LNCaP clone FGC (cell line): ENCODE results near the gene PLXNA2.

Experiments
- DNase-seq: peaks from one replicate; pipeline ENCODE4 v3.0.0-alpha.2; 2011; ENCODE audit warnings: low read depth
- H3K4me3 ChIP-seq: 2 replicates; pipeline ENCODE4 v1.5.1; 2011; ENCODE audit warnings: mild to moderate bottlenecking, low read depth, low read length, control low read depth
- TF ChIP-seq, protein P1 (sequence below): IDR thresholded peaks from 2 replicates; pipeline ENCODE4 v1.5.1; 2012; ENCODE audit warnings: mild to moderate bottlenecking; ENCODE audit not compliant: control insufficient read depth, insufficient read depth; ENCODE audit errors: extremely low read depth

PLXNA2 gene

DNA sequence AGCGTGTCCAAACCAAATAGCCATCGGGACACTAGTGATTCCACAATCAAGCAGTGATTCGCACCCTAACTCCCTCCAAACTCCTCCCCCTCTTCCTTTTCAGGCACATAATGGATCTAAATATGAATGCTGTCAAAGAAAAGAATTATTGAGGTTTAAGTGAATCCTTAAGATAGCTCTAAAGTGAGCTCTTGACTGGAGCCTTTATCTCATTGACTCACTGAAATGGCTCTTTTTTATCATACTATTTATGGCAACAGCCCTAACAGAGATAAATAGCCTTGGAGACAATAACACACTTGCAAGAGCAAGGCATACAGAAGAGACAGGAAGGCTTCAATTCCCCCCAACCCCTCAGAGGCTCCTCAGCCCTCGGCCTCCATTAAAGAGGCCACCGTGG lies 143.3 kb downstream of the PLXNA2 start:
- no peak overlapping the region for H3K4me3 ChIP-seq
- TF ChIP-seq, protein P1, sequence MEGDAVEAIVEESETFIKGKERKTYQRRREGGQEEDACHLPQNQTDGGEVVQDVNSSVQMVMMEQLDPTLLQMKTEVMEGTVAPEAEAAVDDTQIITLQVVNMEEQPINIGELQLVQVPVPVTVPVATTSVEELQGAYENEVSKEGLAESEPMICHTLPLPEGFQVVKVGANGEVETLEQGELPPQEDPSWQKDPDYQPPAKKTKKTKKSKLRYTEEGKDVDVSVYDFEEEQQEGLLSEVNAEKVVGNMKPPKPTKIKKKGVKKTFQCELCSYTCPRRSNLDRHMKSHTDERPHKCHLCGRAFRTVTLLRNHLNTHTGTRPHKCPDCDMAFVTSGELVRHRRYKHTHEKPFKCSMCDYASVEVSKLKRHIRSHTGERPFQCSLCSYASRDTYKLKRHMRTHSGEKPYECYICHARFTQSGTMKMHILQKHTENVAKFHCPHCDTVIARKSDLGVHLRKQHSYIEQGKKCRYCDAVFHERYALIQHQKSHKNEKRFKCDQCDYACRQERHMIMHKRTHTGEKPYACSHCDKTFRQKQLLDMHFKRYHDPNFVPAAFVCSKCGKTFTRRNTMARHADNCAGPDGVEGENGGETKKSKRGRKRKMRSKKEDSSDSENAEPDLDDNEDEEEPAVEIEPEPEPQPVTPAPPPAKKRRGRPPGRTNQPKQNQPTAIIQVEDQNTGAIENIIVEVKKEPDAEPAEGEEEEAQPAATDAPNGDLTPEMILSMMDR = no peak
- DNase-seq = no peak

DNA sequence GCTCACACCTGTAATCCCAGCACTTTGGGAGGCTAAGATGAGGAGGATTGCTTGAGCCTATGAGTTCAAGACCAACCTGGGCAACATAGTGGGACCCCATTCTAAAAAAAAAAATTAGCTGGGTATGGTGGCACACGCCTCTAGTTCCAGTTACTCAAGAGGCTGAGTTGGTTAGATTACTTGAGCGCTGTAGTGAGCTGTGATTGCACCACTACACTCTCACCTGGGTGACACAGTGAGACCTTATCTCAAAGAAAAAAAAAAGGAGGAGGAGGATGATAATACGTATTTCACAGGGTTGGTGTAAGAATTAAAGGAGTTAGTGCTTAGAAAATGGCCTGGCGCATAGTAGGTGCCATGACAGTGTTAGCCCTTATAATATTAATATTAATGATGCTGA lies 144.1 kb downstream of the PLXNA2 start:
- no peak overlapping the region for H3K4me3 ChIP-seq
- DNase-seq = no peak
- TF ChIP-seq, protein P1 = no peak

GRCh38 chr1:208098773-208099172 lies 145.4 kb downstream of the PLXNA2 start:
- TF ChIP-seq, protein P1 = no peak
- DNase-seq = no peak
- H3K4me3 ChIP-seq = no peak overlapping the region

- peak; percentile 14 for DNase-seq
- no peak overlapping the region for H3K4me3 ChIP-seq
- TF ChIP-seq, protein P1 = peak; percentile 90
Measured at GRCh38 chr1:208093754-208094719, 150.1 kb downstream of the PLXNA2 start.

DNA sequence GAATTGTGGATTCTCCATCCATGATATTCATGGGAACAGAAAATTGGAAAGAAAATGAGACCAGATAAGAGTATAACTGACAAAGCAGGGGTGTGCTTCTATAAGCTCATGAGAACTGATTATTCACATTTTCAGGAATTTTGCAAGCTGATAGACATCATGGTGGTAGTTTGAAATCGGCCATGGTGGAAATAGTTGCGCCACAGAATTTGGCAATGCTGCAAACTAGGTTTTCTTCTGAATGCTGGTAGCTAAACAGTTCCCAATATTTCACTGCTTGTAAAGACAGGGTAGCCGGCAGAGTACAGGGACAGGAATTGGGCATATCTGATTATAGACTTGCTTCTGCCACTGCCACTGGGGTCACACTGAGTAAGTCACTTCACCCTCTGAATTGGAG lies 151.1 kb downstream of the PLXNA2 start:
- H3K4me3 ChIP-seq = no peak overlapping the region
- TF ChIP-seq, protein P1 = no peak
- DNase-seq = no peak

- TF ChIP-seq, protein P1 = no peak
- H3K4me3 ChIP-seq = no peak overlapping the region
- no peak for DNase-seq
Measured at GRCh38 chr1:208090388-208091301, 153.5 kb downstream of the PLXNA2 start.
